DMS53 (cell line): Measurements from ENCODE around the gene GAB3.
A peak's percentile ranks its signal among the peaks of the same experiment; 100 is the strongest.
"Not testable (repeated sequence)": the region's sequence is repeated elsewhere in the genome, so short reads cannot be mapped to it uniquely, and the experiment has no call there.

ENCODE experiments used
- DNase-seq: peaks from one replicate; lab custom pipeline; 2025; lab: John Stamatoyannopoulos, UW

The GAB3 gene

GRCh38 chrX:154720067-154720466 is 30.8 kb downstream of the GAB3 start:
- no peak for DNase-seq

GRCh38 chrX:154719132-154719675 is 31.7 kb downstream of the GAB3 start:
- DNase-seq: no peak

GRCh38 chrX:154718616-154719015 is 32.3 kb downstream of the GAB3 start:
- no peak for DNase-seq

GRCh38 chrX:154717824-154718223 is 33.1 kb downstream of the GAB3 start:
- DNase-seq: no peak

- no peak for DNase-seq
Observed at GRCh38 chrX:154715825-154716224, 35.1 kb downstream of the GAB3 start.

- peak; percentile 64 for DNase-seq
Observed at GRCh38 chrX:154714925-154715324, 36.0 kb downstream of the GAB3 start.

- DNase-seq: no peak
Observed at GRCh38 chrX:154712781-154713740, 37.8 kb downstream of the GAB3 start.

GRCh38 chrX:154711264-154711663 is 39.6 kb downstream of the GAB3 start:
- DNase-seq: no peak

- no peak for DNase-seq
Observed at GRCh38 chrX:154710309-154710708, 40.6 kb downstream of the GAB3 start.

GRCh38 chrX:154698630-154699248 is 52.1 kb downstream of the GAB3 start:
- DNase-seq: no peak

- no peak for DNase-seq
Observed at GRCh38 chrX:154696676-154697045, 54.2 kb downstream of the GAB3 start.

- DNase-seq: no peak
Observed at GRCh38 chrX:154695911-154696675, 54.8 kb downstream of the GAB3 start.

GRCh38 chrX:154693394-154693793 is 57.5 kb downstream of the GAB3 start:
- DNase-seq: no peak

- DNase-seq: not testable (repeated sequence)
Observed at GRCh38 chrX:154690438-154690837, 60.4 kb downstream of the GAB3 start.

- not testable (repeated sequence) for DNase-seq
Observed at GRCh38 chrX:154672084-154672483, 78.8 kb downstream of the GAB3 start.

GRCh38 chrX:154670848-154671247 is 80.0 kb downstream of the GAB3 start:
- DNase-seq: not testable (repeated sequence)

- DNase-seq: no peak
Observed at GRCh38 chrX:154661899-154662298, 89.0 kb downstream of the GAB3 start.

- no peak for DNase-seq
Observed at GRCh38 chrX:154661170-154661569, 89.7 kb downstream of the GAB3 start.

GRCh38 chrX:154660541-154660940 is 90.3 kb downstream of the GAB3 start:
- no peak for DNase-seq

- DNase-seq: no peak
Observed at GRCh38 chrX:154658957-154659356, 91.9 kb downstream of the GAB3 start.

GRCh38 chrX:154658187-154658586 is 92.7 kb downstream of the GAB3 start:
- no peak for DNase-seq

- DNase-seq: no peak
Observed at GRCh38 chrX:154657226-154657805, 93.6 kb downstream of the GAB3 start.
